Naive thymus-derived CD4-positive, alpha-beta T cell (primary cell): ENCODE measurements around the gene MANSC1. TPM values are rescaled to one million over a fixed set of nuclear protein-coding genes. Genes with fewer than 3 reads are reported as not detected.

Source experiments
- ATAC-seq: fragments of 150-1000 bp; cut with Tn5 transposase; 2 replicates; pipeline ENCODE4 v1.10.0; 2021; ENCODE audit warnings: mild to moderate bottlenecking, moderate library complexity
- CTCF ChIA-PET: fragments of 350-600 bp; sonication (Branson Sonifier 250); formaldehyde crosslinking; loops from one replicate; lab custom pipeline; 2021; ENCODE audit warnings: antibody characterized with exemption; lab: Charles Lee
- POLR2A ChIA-PET: fragments of 350-600 bp; sonication (Branson Sonifier 250); formaldehyde crosslinking; loops from one replicate; lab custom pipeline; 2021; ENCODE audit warnings: antibody characterized with exemption, inconsistent platforms; lab: Charles Lee
- DNase-seq, 9 donors: peaks; one replicate each; pipeline versions ENCODE4 v3.0.0 to v3.0.0-alpha.2; 2020 to 2022; ENCODE audit warnings: mixed read lengths in 1 of 9
- H3K27ac ChIP-seq: one replicate; pipeline ENCODE4 v1.7.0; 2013; ENCODE audit warnings: mild to moderate bottlenecking, low read depth, low read length, moderate library complexity
- H3K27me3 ChIP-seq, 2 donors: one replicate each; pipeline ENCODE4 v1.7.0; 2013; ENCODE audit warnings: low read length in 2 of 2, mild to moderate bottlenecking in 2 of 2, moderate library complexity in 2 of 2; ENCODE audit not compliant: control insufficient read depth in 2 of 2, insufficient read depth in 2 of 2
- H3K36me3 ChIP-seq, 3 experiments: 1 replicate in 2 of 3; 2 replicates in 1 of 3; pipeline ENCODE4 v1.7.0; 2013; ENCODE audit warnings: low read length in 3 of 3, mild to moderate bottlenecking in 3 of 3, moderate library complexity in 1 of 3; ENCODE audit not compliant: insufficient read depth in 3 of 3, control insufficient read depth in 2 of 3
- H3K4me1 ChIP-seq, 2 donors: one replicate each; pipeline ENCODE4 v1.7.0; 2013; ENCODE audit warnings: low read length in 2 of 2, mild to moderate bottlenecking in 2 of 2, moderate library complexity in 1 of 2; ENCODE audit not compliant: control insufficient read depth in 2 of 2, insufficient read depth in 2 of 2
- H3K4me3 ChIP-seq: 2 replicates; pipeline ENCODE4 v1.7.0; 2013; ENCODE audit warnings: mild to moderate bottlenecking, low read length
- H3K9me3 ChIP-seq, 3 experiments: 1 replicate in 2 of 3; 2 replicates in 1 of 3; pipeline ENCODE4 v1.7.0; 2013; ENCODE audit warnings: low read length in 3 of 3; ENCODE audit not compliant: control insufficient read depth in 2 of 3
- H3K27ac Mint-ChIP-seq, 9 donors: one replicate each; pipeline ENCODE4 v1.8.0; 2020 to 2022; ENCODE audit warnings: mixed read lengths in 9 of 9, mild to moderate bottlenecking in 8 of 9, moderate library complexity in 5 of 9, inconsistent platforms in 2 of 9
- H3K27me3 Mint-ChIP-seq, 5 donors: one replicate each; pipeline ENCODE4 v1.8.0; 2021 to 2022; ENCODE audit warnings: mixed read lengths in 5 of 5, mild to moderate bottlenecking in 1 of 5
- H3K36me3 Mint-ChIP-seq, 5 donors: one replicate each; pipeline ENCODE4 v1.8.0; 2020 to 2022; ENCODE audit warnings: mixed read lengths in 5 of 5, mild to moderate bottlenecking in 3 of 5, inconsistent platforms in 1 of 5
- H3K4me1 Mint-ChIP-seq, 7 donors: one replicate each; pipeline ENCODE4 v1.8.0; 2020 to 2022; ENCODE audit warnings: mixed read lengths in 7 of 7, mild to moderate bottlenecking in 3 of 7, inconsistent platforms in 1 of 7
- H3K4me3 Mint-ChIP-seq, 10 donors: one replicate each; pipeline ENCODE4 v1.8.0; 2020 to 2022; ENCODE audit warnings: mild to moderate bottlenecking in 10 of 10, mixed read lengths in 10 of 10, moderate library complexity in 6 of 10, inconsistent platforms in 2 of 10
- H3K9me3 Mint-ChIP-seq, 11 donors: one replicate each; pipeline ENCODE4 v1.8.0; 2020 to 2022; ENCODE audit warnings: mixed read lengths in 11 of 11, mild to moderate bottlenecking in 4 of 11, inconsistent platforms in 1 of 11, moderate library complexity in 1 of 11
- intact Hi-C, 2 donors: fragments of 100-400 bp; cut with micrococcal nuclease; formaldehyde crosslinking; loops; one replicate each; pipeline ENCODE4 v1.15.1; 2023
- polyA plus RNA-seq, 2 donors: library from polyadenylated mRNA; unstranded; fragments of 300-500 nt; fragmentation: Illumina TruSeq; gene quantifications; one replicate each; pipeline ENCODE4 v1.2.3, GENCODE V29; 2021
- total RNA-seq, 6 experiments: library from RNA in 5 of 6; stranded (reverse) in 5 of 6; gene quantifications; 1 replicate in 5 of 6; 2 replicates in 1 of 6; pipeline ENCODE4 v1.2.3 and lab custom pipeline; 2021 to 2026

The MANSC1 gene
- total and polyA plus RNA-seq, 7 experiments from 2014 or later: 0.60 to 4.2 (median 0.97) TPM

- POLR2A ChIA-PET: interaction anchor here (2.8 kb wide), 1 partner anchor 23 kb away, joined by 17 read pairs; the partner anchor contains the start of gene BORCS5
- Mint-ChIP-seq H3K4me1 (peaks cover 15 to 44% (median 34%) of the 10 kb centered on the region in 7 donors), H3K27ac (peak overlapping the region in 8 of 9 donors; percentile 35 to 84 (median 56)), H3K4me3 (peak overlapping the region in 6 of 10 donors; percentile 12 to 45 (median 27)), H3K9me3 (peaks cover 0 to 2% (median 0%) of the 10 kb centered on the region in 11 donors), H3K27me3 (no peaks in the 10 kb centered on the region), H3K36me3 (peaks cover 0 to 16% (median 7%) of the 10 kb centered on the region in 5 donors)
- intact Hi-C loops: loop anchor here (1.0 to 2.0 kb wide), 5 partner anchors 15 to 780 kb away; partner anchors contain the start of genes BORCS5 (in 1 of the 2) and LRP6 (in 1 of the 2)
- no peaks in the 10 kb centered on the region for H3K9me3 ChIP-seq
- no peak overlapping the region for H3K27ac ChIP-seq
- no peak overlapping the region for H3K4me3 ChIP-seq
- peaks cover 0 to 10% of the 10 kb centered on the region in 2 donors for H3K4me1 ChIP-seq
- CTCF ChIA-PET: interaction anchor here (0.6 to 1.6 kb wide), 10 partner anchors 11 to 387 kb away, joined by 3 to 6 read pairs (median 3); no protein-coding TSS in a partner anchor
- H3K36me3 ChIP-seq: peaks cover 0 to 5% (median 3%) of the 10 kb centered on the region in 3 experiments
- peak; percentile 87 for ATAC-seq
- DNase-seq: peak; percentile 36 to 65 (median 50)
- no peaks in the 10 kb centered on the region for H3K27me3 ChIP-seq
These were observed 15.5 kb downstream of the MANSC1 start for GRCh38 chr12:12334367-12335040.

GRCh38 chr12:12333407-12334366, 16.4 kb downstream of the MANSC1 start:
- Mint-ChIP-seq H3K27me3 (no peaks in the 10 kb centered on the region), H3K36me3 (peaks cover 0 to 16% (median 7%) of the 10 kb centered on the region in 5 donors), H3K27ac (peak overlapping the region in 8 of 9 donors; percentile 35 to 84 (median 64)), H3K4me3 (peak overlapping the region in 6 of 10 donors; percentile 18 to 43 (median 32)), H3K9me3 (peaks cover 0 to 2% (median 0%) of the 10 kb centered on the region in 11 donors), H3K4me1 (peaks cover 13 to 38% (median 29%) of the 10 kb centered on the region in 7 donors)
- ATAC-seq (no peak), DNase-seq (no peak)
- H3K27ac ChIP-seq: no peak overlapping the region
- POLR2A ChIA-PET: interaction anchor here (0.6 to 2.8 kb wide), 4 partner anchors 16 to 605 kb away, joined by 3 to 17 read pairs (median 4); partner anchors contain the start of genes BORCS5 and MANSC1
- CTCF ChIA-PET: interaction anchor here (0.5 to 1.6 kb wide), 10 partner anchors 9 to 350 kb away, joined by 3 to 6 read pairs (median 4); partner anchors contain the start of gene LRP6
- H3K4me1 ChIP-seq: peaks cover 0 to 10% of the 10 kb centered on the region in 2 donors
- no peaks in the 10 kb centered on the region for H3K27me3 ChIP-seq
- H3K9me3 ChIP-seq: no peaks in the 10 kb centered on the region
- no peak overlapping the region for H3K4me3 ChIP-seq
- peaks cover 0 to 5% (median 3%) of the 10 kb centered on the region in 3 experiments for H3K36me3 ChIP-seq
- intact Hi-C loops: loop anchor here (1.0 to 2.0 kb wide), 5 partner anchors 16 to 779 kb away; partner anchors contain the start of genes BORCS5 (in 1 of the 2) and LRP6 (in 1 of the 2)

- no peaks in the 10 kb centered on the region for H3K9me3 ChIP-seq
- no peak overlapping the region for H3K4me3 ChIP-seq
- H3K4me1 Mint-ChIP-seq: peaks cover 18 to 38% (median 30%) of the 10 kb centered on the region in 7 donors
- intact Hi-C loops: no loop called here
- H3K36me3 Mint-ChIP-seq: peaks cover 0 to 16% (median 7%) of the 10 kb centered on the region in 5 donors
- H3K4me3 Mint-ChIP-seq: no peak overlapping the region
- H3K27me3 ChIP-seq: no peaks in the 10 kb centered on the region
- CTCF ChIA-PET: interaction anchor here (1.2 kb wide), 3 partner anchors 18 to 568 kb away, joined by 3 to 7 read pairs (median 3); partner anchors contain the start of genes BORCS5 and MANSC1
- peak overlapping the region in 3 of 9 donors; percentile 18 to 69 (median 28) for H3K27ac Mint-ChIP-seq
- H3K9me3 Mint-ChIP-seq: peaks cover 0 to 2% (median 0%) of the 10 kb centered on the region in 11 donors
- ATAC-seq: no peak
- DNase-seq: no peak
- no peak overlapping the region for H3K27ac ChIP-seq
- peaks cover 0 to 5% (median 3%) of the 10 kb centered on the region in 3 experiments for H3K36me3 ChIP-seq
- POLR2A ChIA-PET: no interaction called here
- H3K4me1 ChIP-seq: peaks cover 0 to 18% of the 10 kb centered on the region in 2 donors
- no peaks in the 10 kb centered on the region for H3K27me3 Mint-ChIP-seq
These were observed 18.1 kb downstream of the MANSC1 start for GRCh38 chr12:12331896-12332295.

GRCh38 chr12:12331244-12331771, 18.7 kb downstream of the MANSC1 start:
- Histone ChIP-seq H3K27ac (no peak overlapping the region), H3K4me3 (no peak overlapping the region), H3K4me1 (peaks cover 0 to 18% of the 10 kb centered on the region in 2 donors), H3K9me3 (no peaks in the 10 kb centered on the region), H3K27me3 (no peaks in the 10 kb centered on the region), H3K36me3 (peaks cover 0 to 5% (median 3%) of the 10 kb centered on the region in 3 experiments)
- H3K4me3 Mint-ChIP-seq: no peak overlapping the region
- H3K9me3 Mint-ChIP-seq: peaks cover 0 to 2% (median 0%) of the 10 kb centered on the region in 11 donors
- DNase-seq (no peak), ATAC-seq (no peak)
- ChIA-PET CTCF (interaction anchor here (1.2 kb wide), 1 partner anchor 567 kb away, joined by 3 read pairs; no protein-coding TSS in a partner anchor), POLR2A (no interaction called here)
- H3K27ac Mint-ChIP-seq: peak overlapping the region in 7 of 9 donors; percentile 0 to 80 (median 40)
- intact Hi-C loops: no loop called here
- H3K4me1 Mint-ChIP-seq: peaks cover 18 to 38% (median 30%) of the 10 kb centered on the region in 7 donors
- H3K27me3 Mint-ChIP-seq: no peaks in the 10 kb centered on the region
- H3K36me3 Mint-ChIP-seq: peaks cover 0 to 16% (median 7%) of the 10 kb centered on the region in 5 donors

- Histone ChIP-seq H3K36me3 (peaks cover 0 to 5% (median 3%) of the 10 kb centered on the region in 3 experiments), H3K27ac (peak overlapping the region; percentile 20), H3K4me3 (no peak overlapping the region), H3K4me1 (peaks cover 0 to 7% of the 10 kb centered on the region in 2 donors), H3K27me3 (no peaks in the 10 kb centered on the region), H3K9me3 (no peaks in the 10 kb centered on the region)
- Mint-ChIP-seq H3K36me3 (peaks cover 0 to 9% (median 3%) of the 10 kb centered on the region in 5 donors), H3K27me3 (no peaks in the 10 kb centered on the region), H3K4me1 (peaks cover 3 to 14% (median 10%) of the 10 kb centered on the region in 7 donors), H3K9me3 (peaks cover 0 to 4% (median 0%) of the 10 kb centered on the region in 11 donors), H3K4me3 (peak overlapping the region in 1 of 10 donors; percentile 23), H3K27ac (peak overlapping the region in 7 of 9 donors; percentile 39 to 81 (median 72))
- peak; percentile 89 for ATAC-seq
- POLR2A ChIA-PET: no interaction called here
- peak in 7 of 9 donors; percentile 37 to 74 (median 64) for DNase-seq
- intact Hi-C loops: loop anchor here (1.0 to 5.0 kb wide), 8 partner anchors 61 to 1557 kb away; partner anchors contain the start of genes BCL2L14 (in 1 of the 2) and LRP6 (in 1 of the 2)
- CTCF ChIA-PET: interaction anchor here (0.6 to 2.2 kb wide), 13 partner anchors 22 to 752 kb away, joined by 3 to 13 read pairs (median 3); partner anchors contain the start of genes BORCS5, ETV6 and MANSC1
These were observed 22.2 kb downstream of the MANSC1 start for GRCh38 chr12:12327802-12328201.
